ENCODE measurements around the gene BNIP3.

BNIP3 gene

DNA sequence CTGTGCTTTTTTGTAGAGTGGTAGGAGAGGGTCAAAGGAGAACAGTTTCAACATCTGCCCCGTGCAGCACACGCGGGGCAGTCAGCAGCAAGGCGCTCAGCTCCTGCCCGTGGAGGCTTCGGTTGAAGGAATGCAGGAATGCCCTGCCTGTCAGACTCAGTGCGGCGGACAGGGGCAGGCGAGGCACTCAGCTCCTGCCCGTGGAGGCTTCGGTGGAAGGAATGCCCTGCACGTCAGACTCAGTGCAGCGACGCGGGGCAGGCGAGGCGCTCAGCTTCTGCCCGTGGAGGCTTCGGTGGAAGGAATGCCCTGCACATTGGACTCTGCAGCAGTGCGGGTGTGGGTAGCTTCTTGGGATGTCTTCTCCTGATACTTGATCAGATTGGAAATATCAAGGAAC, 43.9 kb downstream of the BNIP3 start:
- Histone ChIP-seq H3K4me3 (IDR thresholded peaks at IDR 0.05; ENCODE audit: insufficient read depth, low read depth, low read length) (no peak overlapping the region), H3K4me2 (no peak overlapping the region), H3K27ac (no peak overlapping the region), H3K79me2 (ENCODE audit: insufficient read depth, low read depth) (peaks cover 7% of the 10 kb centered on the region; the same call in 1 of the 2 replicates), H2AFZ (ENCODE audit: low read depth) (no peak overlapping the region), H3K4me1 (ENCODE audit: low read depth, poor library complexity, severe bottlenecking) (no peaks in the 10 kb centered on the region), H3K9ac (no peak overlapping the region), H3K27me3 (ENCODE audit: insufficient read depth, low read depth) (no peaks in the 10 kb centered on the region), H4K20me1 (ENCODE audit: insufficient read depth) (no peaks in the 10 kb centered on the region), H3K36me3 (ENCODE audit: insufficient read depth) (no peaks in the 10 kb centered on the region)
- TF ChIP-seq, protein P1, sequence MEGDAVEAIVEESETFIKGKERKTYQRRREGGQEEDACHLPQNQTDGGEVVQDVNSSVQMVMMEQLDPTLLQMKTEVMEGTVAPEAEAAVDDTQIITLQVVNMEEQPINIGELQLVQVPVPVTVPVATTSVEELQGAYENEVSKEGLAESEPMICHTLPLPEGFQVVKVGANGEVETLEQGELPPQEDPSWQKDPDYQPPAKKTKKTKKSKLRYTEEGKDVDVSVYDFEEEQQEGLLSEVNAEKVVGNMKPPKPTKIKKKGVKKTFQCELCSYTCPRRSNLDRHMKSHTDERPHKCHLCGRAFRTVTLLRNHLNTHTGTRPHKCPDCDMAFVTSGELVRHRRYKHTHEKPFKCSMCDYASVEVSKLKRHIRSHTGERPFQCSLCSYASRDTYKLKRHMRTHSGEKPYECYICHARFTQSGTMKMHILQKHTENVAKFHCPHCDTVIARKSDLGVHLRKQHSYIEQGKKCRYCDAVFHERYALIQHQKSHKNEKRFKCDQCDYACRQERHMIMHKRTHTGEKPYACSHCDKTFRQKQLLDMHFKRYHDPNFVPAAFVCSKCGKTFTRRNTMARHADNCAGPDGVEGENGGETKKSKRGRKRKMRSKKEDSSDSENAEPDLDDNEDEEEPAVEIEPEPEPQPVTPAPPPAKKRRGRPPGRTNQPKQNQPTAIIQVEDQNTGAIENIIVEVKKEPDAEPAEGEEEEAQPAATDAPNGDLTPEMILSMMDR (conservative IDR thresholded peaks at IDR 0.05; ENCODE audit: low read depth, low read length), result no peak

DNA sequence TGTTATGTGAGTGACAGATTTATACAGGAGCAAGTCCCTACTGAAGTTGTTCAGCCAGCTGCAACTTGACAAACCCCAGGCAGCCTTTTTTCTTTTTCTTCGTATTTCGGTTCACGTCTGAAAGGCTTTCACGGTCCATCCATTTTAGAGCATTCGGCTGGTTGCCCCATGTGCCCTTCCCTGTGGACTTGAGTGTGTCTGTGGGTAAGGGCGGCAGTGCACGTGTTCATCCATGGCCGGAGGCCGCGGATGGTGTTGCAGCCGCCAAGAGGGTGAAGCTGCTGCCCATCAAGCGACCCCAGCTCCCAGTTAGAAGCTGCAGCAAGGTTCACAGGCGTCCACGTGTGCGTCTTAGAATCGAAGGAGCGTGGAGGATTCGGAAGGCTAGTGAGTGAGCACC, 45.0 kb downstream of the BNIP3 start:
- Histone ChIP-seq H3K4me3 (IDR thresholded peaks at IDR 0.05; ENCODE audit: insufficient read depth, low read depth, low read length) (no peak overlapping the region), H3K36me3 (ENCODE audit: insufficient read depth) (no peaks in the 10 kb centered on the region), H2AFZ (ENCODE audit: low read depth) (no peak overlapping the region), H3K27ac (no peak overlapping the region), H3K4me1 (ENCODE audit: low read depth, poor library complexity, severe bottlenecking) (no peaks in the 10 kb centered on the region), H3K79me2 (ENCODE audit: insufficient read depth, low read depth) (peaks cover 18% of the 10 kb centered on the region; the same call in 1 of the 2 replicates), H4K20me1 (ENCODE audit: insufficient read depth) (no peaks in the 10 kb centered on the region), H3K9ac (no peak overlapping the region), H3K4me2 (no peak overlapping the region), H3K27me3 (ENCODE audit: insufficient read depth, low read depth) (no peaks in the 10 kb centered on the region)
- TF ChIP-seq, protein P1 (conservative IDR thresholded peaks at IDR 0.05; ENCODE audit: low read depth, low read length), result no peak

DNA sequence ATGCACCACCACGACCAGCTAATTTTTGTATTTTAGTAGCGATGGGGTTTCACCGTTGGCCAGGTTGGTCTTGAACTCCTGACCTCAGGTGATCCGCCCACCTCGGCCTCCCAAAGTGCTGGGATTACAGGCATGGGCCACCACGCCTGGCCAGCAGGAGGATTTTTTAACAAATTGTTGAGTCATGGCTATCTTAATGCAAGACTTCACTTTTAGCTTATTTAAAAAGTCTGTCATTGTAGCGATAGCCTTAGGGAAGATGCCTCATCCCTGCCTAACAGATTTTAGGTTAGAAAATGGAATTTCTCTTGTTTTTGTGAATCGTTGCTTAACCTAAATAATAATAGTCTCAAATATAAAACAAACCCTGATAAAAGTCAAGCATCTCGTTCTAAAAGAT, 45.4 kb downstream of the BNIP3 start:
- no peak overlapping the region for H3K4me2 ChIP-seq
- no peaks in the 10 kb centered on the region for H4K20me1 ChIP-seq (ENCODE audit: insufficient read depth)
- TF ChIP-seq, protein P1 (conservative IDR thresholded peaks at IDR 0.05; ENCODE audit: low read depth, low read length), result no peak
- no peak overlapping the region for H3K4me3 ChIP-seq (IDR thresholded peaks at IDR 0.05; ENCODE audit: insufficient read depth, low read depth, low read length)
- no peaks in the 10 kb centered on the region for H3K27me3 ChIP-seq (ENCODE audit: insufficient read depth, low read depth)
- no peaks in the 10 kb centered on the region for H3K36me3 ChIP-seq (ENCODE audit: insufficient read depth)
- H3K79me2 ChIP-seq (ENCODE audit: insufficient read depth, low read depth), result peaks cover 22% of the 10 kb centered on the region; the same call in 1 of the 2 replicates
- H3K9ac ChIP-seq, result no peak overlapping the region
- H2AFZ ChIP-seq (ENCODE audit: low read depth), result no peak overlapping the region
- no peaks in the 10 kb centered on the region for H3K4me1 ChIP-seq (ENCODE audit: low read depth, poor library complexity, severe bottlenecking)
- H3K27ac ChIP-seq, result no peak overlapping the region

DNA sequence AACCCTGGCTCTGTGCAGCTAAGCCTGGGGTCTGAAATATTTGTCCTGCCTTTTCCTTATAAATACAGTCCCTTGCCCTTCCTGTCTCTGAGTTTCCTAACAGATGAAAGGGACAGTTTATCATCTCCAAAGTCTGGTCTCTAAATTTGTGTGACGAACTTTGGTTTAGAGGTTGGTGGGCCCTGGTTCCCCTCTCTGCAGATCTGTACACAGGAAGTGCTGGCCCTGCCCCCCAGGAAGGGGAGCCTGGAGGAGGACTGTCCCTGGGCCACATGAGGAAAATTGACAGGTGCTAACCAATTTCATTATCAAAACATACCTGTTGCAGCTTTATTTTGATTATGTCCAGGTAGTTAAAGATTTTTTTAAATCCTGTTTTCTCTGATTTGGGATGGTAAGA, 46.5 kb downstream of the BNIP3 start:
- Histone ChIP-seq H3K4me1 (ENCODE audit: low read depth, poor library complexity, severe bottlenecking) (no peaks in the 10 kb centered on the region), H3K4me2 (no peak overlapping the region), H4K20me1 (ENCODE audit: insufficient read depth) (no peaks in the 10 kb centered on the region), H3K79me2 (ENCODE audit: insufficient read depth, low read depth) (peaks cover 33% of the 10 kb centered on the region; the same call in 1 of the 2 replicates), H2AFZ (ENCODE audit: low read depth) (no peak overlapping the region), H3K4me3 (IDR thresholded peaks at IDR 0.05; ENCODE audit: insufficient read depth, low read depth, low read length) (no peak overlapping the region), H3K27me3 (ENCODE audit: insufficient read depth, low read depth) (no peaks in the 10 kb centered on the region), H3K27ac (no peak overlapping the region), H3K9ac (no peak overlapping the region), H3K36me3 (ENCODE audit: insufficient read depth) (no peaks in the 10 kb centered on the region)
- TF ChIP-seq, protein P1 (conservative IDR thresholded peaks at IDR 0.05; ENCODE audit: low read depth, low read length), result no peak

Measured in KMS-11 (cell line).